Naive B cell (primary cell): ENCODE results near the gene APEX2. TPM values are rescaled to one million over a fixed set of nuclear protein-coding genes. Genes with fewer than 3 reads are reported as not detected.
A peak's percentile ranks its signal among the peaks of the same experiment; 100 is the strongest.
"Not testable (repeated sequence)": the region's sequence is repeated elsewhere in the genome, so short reads cannot be mapped to it uniquely, and the experiment has no call there.

Experiments used
- ATAC-seq, 2 donors: fragments of 150-1000 bp; cut with Tn5 transposase; 2 replicates each; pipeline ENCODE4 v1.10.0; 2021; ENCODE audit warnings: low read depth in 2 of 2, mild to moderate bottlenecking in 2 of 2, moderate library complexity in 2 of 2
- DNase-seq: peaks from one replicate; pipeline ENCODE4 v3.0.0; 2022
- H3K27ac Mint-ChIP-seq, 6 donors: one replicate each; pipeline ENCODE4 v1.8.0; 2020 to 2022; ENCODE audit warnings: mild to moderate bottlenecking in 6 of 6, mixed read lengths in 6 of 6, moderate library complexity in 5 of 6, inconsistent platforms in 2 of 6
- H3K27me3 Mint-ChIP-seq, 3 donors: one replicate each; pipeline ENCODE4 v1.8.0; 2021 to 2022; ENCODE audit warnings: mixed read lengths in 3 of 3, mild to moderate bottlenecking in 1 of 3
- H3K36me3 Mint-ChIP-seq, 2 donors: one replicate each; pipeline ENCODE4 v1.8.0; 2020 to 2022; ENCODE audit warnings: mixed read lengths in 2 of 2, inconsistent platforms in 1 of 2, mild to moderate bottlenecking in 1 of 2
- H3K4me1 Mint-ChIP-seq, 3 donors: one replicate each; pipeline ENCODE4 v1.8.0; 2020 to 2022; ENCODE audit warnings: mixed read lengths in 3 of 3, inconsistent platforms in 1 of 3, mild to moderate bottlenecking in 1 of 3, moderate library complexity in 1 of 3
- H3K4me3 Mint-ChIP-seq, 8 donors: one replicate each; pipeline ENCODE4 v1.8.0; 2020 to 2022; ENCODE audit warnings: mild to moderate bottlenecking in 8 of 8, mixed read lengths in 8 of 8, moderate library complexity in 8 of 8, inconsistent platforms in 2 of 8
- H3K9me3 Mint-ChIP-seq, 7 donors: one replicate each; pipeline ENCODE4 v1.8.0; 2020 to 2022; ENCODE audit warnings: mixed read lengths in 7 of 7, mild to moderate bottlenecking in 5 of 7, inconsistent platforms in 2 of 7, moderate library complexity in 1 of 7
- polyA plus RNA-seq, 6 donors: library from polyadenylated mRNA; unstranded; fragments of 300-500 nt; fragmentation: Illumina TruSeq; gene quantifications; one replicate each; pipeline ENCODE4 v1.2.3, GENCODE V29; 2021; ENCODE audit warnings: low read depth in 6 of 6

The APEX2 gene
- polyA plus RNA-seq, 6 donors from 2014 or later, result 11.8 to 28.6 (median 21.6) TPM

GRCh38 chrX:55029291-55029690 is 29.1 kb downstream of the APEX2 start:
- H3K27ac Mint-ChIP-seq, result peak overlapping the region in 1 of 6 donors; percentile 9
- no peaks in the 10 kb centered on the region for H3K36me3 Mint-ChIP-seq
- no peaks in the 10 kb centered on the region for H3K4me1 Mint-ChIP-seq
- peaks cover 0 to 5% (median 0%) of the 10 kb centered on the region in 7 donors for H3K9me3 Mint-ChIP-seq
- DNase-seq (no peak), ATAC-seq (no peak)
- no peak overlapping the region for H3K4me3 Mint-ChIP-seq
- H3K27me3 Mint-ChIP-seq, result peaks cover 0 to 28% (median 0%) of the 10 kb centered on the region in 3 donors

- DNase-seq (no peak), ATAC-seq (no peak)
- Mint-ChIP-seq H3K4me1 (no peaks in the 10 kb centered on the region), H3K4me3 (peak within 1 kb of the TSS in 1 of 8 donors; percentile 38), H3K27ac (no peak within 1 kb of the TSS), H3K36me3 (no peaks in the 10 kb centered on the region), H3K27me3 (peaks cover 0 to 28% (median 0%) of the 10 kb centered on the region in 3 donors), H3K9me3 (peaks cover 0 to 6% (median 3%) of the 10 kb centered on the region in 7 donors)
These were observed 30.4 kb downstream of the APEX2 start, which contains the start of gene ALAS2 for GRCh38 chrX:55030271-55031205. ALAS2 (minus strand) TSS chrX:55030977; CDS start chrX:55026000, 4,977 bp downstream.

GRCh38 chrX:55033429-55033828 is 33.3 kb downstream of the APEX2 start:
- H3K4me1 Mint-ChIP-seq, result no peaks in the 10 kb centered on the region
- no peak for ATAC-seq
- no peak overlapping the region for H3K27ac Mint-ChIP-seq
- DNase-seq, result no peak
- no peak overlapping the region for H3K4me3 Mint-ChIP-seq
- peaks cover 0 to 17% (median 0%) of the 10 kb centered on the region in 3 donors for H3K27me3 Mint-ChIP-seq
- peaks cover 0 to 7% (median 0%) of the 10 kb centered on the region in 7 donors for H3K9me3 Mint-ChIP-seq
- no peaks in the 10 kb centered on the region for H3K36me3 Mint-ChIP-seq

- Mint-ChIP-seq H3K27me3 (no peaks in the 10 kb centered on the region), H3K9me3 (peaks cover 0 to 18% (median 6%) of the 10 kb centered on the region in 7 donors), H3K4me1 (no peaks in the 10 kb centered on the region), H3K36me3 (no peaks in the 10 kb centered on the region), H3K27ac (no peak overlapping the region), H3K4me3 (no peak overlapping the region)
- ATAC-seq (no peak), DNase-seq (no peak)
These were observed 39.3 kb downstream of the APEX2 start for GRCh38 chrX:55039471-55039870.

DNA sequence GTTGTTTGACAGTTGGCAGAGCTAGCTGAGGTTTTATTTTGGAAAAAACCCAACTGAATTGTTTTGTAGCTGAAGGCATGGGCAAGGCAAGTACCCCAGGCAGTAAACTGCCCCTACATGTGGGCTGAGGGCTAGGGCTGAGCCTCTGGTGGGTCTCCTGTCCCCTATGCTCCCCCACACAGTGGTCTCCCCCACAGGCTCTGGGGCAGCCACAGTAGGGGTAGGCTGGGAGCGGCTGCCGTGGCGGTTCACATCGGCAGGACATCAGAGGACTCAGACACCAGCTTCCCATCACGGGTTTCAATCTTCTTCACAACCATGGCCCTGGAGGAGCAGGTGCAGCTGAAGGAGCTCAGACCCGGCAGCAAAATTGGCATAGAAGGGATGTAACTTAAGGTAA is 41.4 kb downstream of the APEX2 start:
- no peaks in the 10 kb centered on the region for H3K4me1 Mint-ChIP-seq
- H3K27me3 Mint-ChIP-seq, result no peaks in the 10 kb centered on the region
- ATAC-seq (no peak), DNase-seq (no peak)
- H3K9me3 Mint-ChIP-seq, result peaks cover 0 to 12% (median 6%) of the 10 kb centered on the region in 7 donors
- H3K4me3 Mint-ChIP-seq, result no peak overlapping the region
- no peak overlapping the region for H3K27ac Mint-ChIP-seq
- H3K36me3 Mint-ChIP-seq, result no peaks in the 10 kb centered on the region

DNA sequence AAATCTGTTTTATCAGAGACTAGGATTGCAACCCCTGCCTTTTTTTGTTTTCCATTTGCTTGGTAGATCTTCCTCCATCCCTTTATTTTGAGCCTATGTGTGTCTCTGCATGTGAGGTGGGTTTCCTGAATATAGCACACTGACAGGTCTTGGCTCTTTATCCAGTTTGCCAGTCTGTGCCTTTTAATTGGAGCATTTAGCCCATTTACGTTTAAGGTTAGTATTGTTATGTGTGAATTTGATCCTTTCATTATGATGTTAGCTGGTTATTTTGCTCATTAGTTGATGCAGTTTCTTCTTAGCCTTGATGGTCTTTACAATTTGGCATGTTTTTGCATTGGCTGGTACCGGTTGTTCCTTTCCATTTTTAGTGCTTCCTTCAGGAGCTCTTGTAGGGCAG is 50.4 kb downstream of the APEX2 start:
- H3K9me3 Mint-ChIP-seq, result peaks cover 0 to 15% (median 8%) of the 10 kb centered on the region in 7 donors
- not testable (repeated sequence) for H3K27me3 Mint-ChIP-seq, H3K27ac Mint-ChIP-seq, H3K36me3 Mint-ChIP-seq, H3K4me3 Mint-ChIP-seq, H3K4me1 Mint-ChIP-seq, DNase-seq, ATAC-seq

DNA sequence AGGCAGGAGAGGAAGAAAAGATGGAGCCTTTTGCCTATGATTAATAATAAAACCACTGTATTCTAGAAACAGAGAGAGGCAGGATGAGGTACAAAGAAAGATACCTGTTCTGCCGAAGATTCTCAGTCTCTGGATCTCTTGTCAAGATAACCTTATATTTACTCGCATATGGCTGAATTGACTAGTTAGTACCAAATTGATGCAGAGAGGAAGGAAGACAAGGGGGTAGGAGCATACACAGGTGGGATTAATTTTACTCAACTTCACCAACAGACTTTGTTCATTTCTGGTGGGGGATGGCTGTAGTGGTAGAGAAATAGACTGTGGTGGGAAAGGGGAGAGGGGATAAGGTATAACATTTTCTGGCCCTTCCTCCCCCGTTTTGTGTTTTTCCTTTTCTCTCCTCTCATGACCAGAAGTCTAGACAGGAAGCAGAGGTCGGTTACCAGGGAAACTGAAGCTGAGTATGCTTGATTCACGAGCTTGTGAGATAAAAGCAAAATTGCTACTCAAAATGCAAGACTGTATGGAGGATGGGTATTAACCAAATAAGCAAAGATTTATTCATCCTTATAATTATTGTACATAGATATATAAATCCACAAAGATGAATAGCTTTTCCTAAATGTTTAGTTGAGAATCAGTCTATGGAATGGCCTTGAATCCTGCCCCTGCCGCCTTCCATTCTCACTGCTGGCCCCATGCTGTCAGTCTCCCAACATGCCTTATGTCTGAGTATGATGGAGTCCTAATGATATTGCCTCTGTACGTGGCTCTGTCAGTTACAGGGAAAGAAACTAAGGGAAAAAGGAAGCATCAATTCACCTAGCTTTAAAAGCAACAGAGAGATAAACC is 56.9 kb downstream of the APEX2 start:
- H3K4me1 Mint-ChIP-seq, result peaks cover 0 to 11% (median 10%) of the 10 kb centered on the region in 3 donors
- H3K4me3 Mint-ChIP-seq, result peak overlapping the region; percentile 12 to 82 (median 60)
- H3K36me3 Mint-ChIP-seq, result no peaks in the 10 kb centered on the region
- ATAC-seq (peak; percentile 41 to 75), DNase-seq (peak; percentile 7)
- H3K9me3 Mint-ChIP-seq, result peaks cover 0 to 3% (median 0%) of the 10 kb centered on the region in 7 donors
- no peaks in the 10 kb centered on the region for H3K27me3 Mint-ChIP-seq
- H3K27ac Mint-ChIP-seq, result peak overlapping the region in 3 of 6 donors; percentile 53 to 93 (median 85)

DNA sequence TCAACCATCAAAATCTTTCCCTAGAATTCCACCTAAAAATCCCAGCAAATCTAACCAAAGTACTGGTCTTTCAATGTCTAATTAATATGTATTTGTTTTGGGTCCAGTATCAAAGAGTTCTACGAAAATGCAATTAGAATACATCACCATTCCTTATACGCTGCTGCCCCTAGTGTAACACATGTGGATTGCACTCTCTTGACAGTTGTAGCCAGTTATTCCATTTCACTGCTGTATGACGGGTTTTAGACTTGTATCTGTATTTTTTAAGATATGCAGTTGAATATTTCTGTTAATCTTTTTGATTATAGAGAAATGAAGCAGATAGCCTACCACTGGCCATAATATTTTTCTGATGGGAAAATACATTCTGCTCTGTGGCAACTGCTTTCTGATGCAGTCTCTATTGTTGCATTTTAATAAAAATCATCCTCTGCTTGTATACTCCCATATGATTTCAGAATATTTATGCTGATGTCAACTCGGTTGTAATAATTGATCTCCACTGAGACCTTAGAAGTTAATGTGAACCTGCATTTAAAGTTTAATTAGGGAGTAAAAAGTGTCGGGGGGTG is 57.6 kb downstream of the APEX2 start:
- Mint-ChIP-seq H3K4me3 (peak overlapping the region; percentile 27 to 82 (median 60)), H3K4me1 (peaks cover 0 to 11% (median 10%) of the 10 kb centered on the region in 3 donors), H3K36me3 (no peaks in the 10 kb centered on the region), H3K27ac (peak overlapping the region in 3 of 6 donors; percentile 15 to 85 (median 53)), H3K9me3 (peaks cover 0 to 1% (median 0%) of the 10 kb centered on the region in 7 donors), H3K27me3 (no peaks in the 10 kb centered on the region)
- ATAC-seq (peak; percentile 62 to 65), DNase-seq (peak; percentile 19)

Other genes starting within 250 kb of the APEX2 start
- not detected for gene ITIH6, start 202.1 kb upstream of the APEX2 start, polyA plus RNA-seq
- 10 to 100 TPM; 64.3 to 78.3 (median 75.0) TPM for gene MAGED2, start 192.6 kb upstream of the APEX2 start, polyA plus RNA-seq
- 1 to 10 TPM in 4 of 6 donors, under 1 TPM in 1, not detected in 1; 0.40 to 1.6 (median 1.4) TPM for gene TRO, start 79.5 kb upstream of the APEX2 start, polyA plus RNA-seq
- gene PFKFB1, start 6.2 kb upstream of the APEX2 start, polyA plus RNA-seq, result under 1 TPM in 2 of 6 donors, not detected in 4; 0.16 to 0.22 TPM
- gene ALAS2, start 30.6 kb downstream of the APEX2 start, polyA plus RNA-seq, result 10 to 100 TPM in 1 of 6 donors, 1 to 10 TPM in 3, under 1 TPM in 1, not detected in 1; 0.21 to 12.6 (median 1.4) TPM
- gene PAGE2B, start 74.7 kb downstream of the APEX2 start, polyA plus RNA-seq, result not detected
- gene PAGE2, start 88.7 kb downstream of the APEX2 start, polyA plus RNA-seq, result not detected
- gene PAGE5, start 220.0 kb downstream of the APEX2 start, polyA plus RNA-seq, result not detected